A549 (cell line): ENCODE data around the gene FLT3LG.
"Not testable (repeated sequence)": the region's sequence is repeated elsewhere in the genome, so short reads cannot be mapped to it uniquely, and the experiment has no call there.

ENCODE experiments used
- CEBPB ChIP-seq, 2 experiments: fragments of >200 bp in 1 of 2; sonication (Bioruptor Twin) in 1 of 2; formaldehyde crosslinking in 1 of 2; IDR thresholded peaks; 2 replicates each; pipeline ENCODE4 v1.6.1; 2012 to 2016
- EP300 ChIP-seq, 2 experiments: fragments of >200 bp; sonication (Bioruptor Twin); formaldehyde crosslinking; IDR thresholded peaks; 2 replicates in 1 of 2; 3 replicates in 1 of 2; pipeline ENCODE4 v1.6.1; 2016 to 2017
- KDM5A ChIP-seq: fragments of 200-600 bp; sonication (generic); IDR thresholded peaks from 2 replicates; pipeline ENCODE4 v1.6.1; 2016; ENCODE audit warnings: antibody characterized with exemption, mild to moderate bottlenecking
- POLR2A ChIP-seq: IDR thresholded peaks from 2 replicates; pipeline ENCODE4 v1.6.1; 2012; ENCODE audit warnings: mild to moderate bottlenecking, low read length
- RNF2 ChIP-seq: fragments of 200-600 bp; sonication (generic); IDR thresholded peaks from 2 replicates; pipeline ENCODE4 v1.6.1; 2016; ENCODE audit warnings: low read depth, mild to moderate bottlenecking, antibody characterized with exemption, moderate library complexity, borderline replicate concordance
- TF ChIP-seq, protein P1 (sequence below): fragments of >200 bp; sonication (Bioruptor Twin); formaldehyde crosslinking; IDR thresholded peaks from 3 replicates; pipeline ENCODE4 v1.5.1; 2016
- TF ChIP-seq, protein P2 (sequence below): IDR thresholded peaks from 2 replicates; pipeline ENCODE4 v1.6.1; 2012
- TF ChIP-seq, protein P3 (sequence below): fragments of 200-600 bp; sonication (generic); IDR thresholded peaks from 2 replicates; pipeline ENCODE4 v1.6.1; 2016; ENCODE audit warnings: antibody characterized with exemption, mild to moderate bottlenecking, moderate library complexity

DNA sequence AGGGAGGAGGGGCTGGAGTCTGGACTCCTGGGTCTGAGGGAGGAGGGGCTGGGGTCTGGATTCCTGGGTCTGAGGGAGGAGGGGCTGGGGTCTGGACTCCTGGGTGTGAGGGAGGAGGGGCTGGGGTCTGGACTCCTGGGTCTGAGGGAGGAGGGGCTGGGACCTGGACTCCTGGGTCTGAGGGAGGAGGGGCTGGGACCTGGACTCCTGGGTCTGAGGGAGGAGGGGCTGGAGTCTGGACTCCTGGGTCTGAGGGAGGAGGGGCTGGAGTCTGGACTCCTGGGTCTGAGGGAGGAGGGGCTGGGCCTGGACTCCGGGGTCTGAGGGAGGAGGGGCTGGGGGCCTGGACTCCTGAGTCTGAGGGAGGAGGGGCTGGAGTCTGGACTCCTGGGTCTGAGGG lies 12.9 kb upstream of the FLT3LG start:
- TF ChIP-seq, protein P1, sequence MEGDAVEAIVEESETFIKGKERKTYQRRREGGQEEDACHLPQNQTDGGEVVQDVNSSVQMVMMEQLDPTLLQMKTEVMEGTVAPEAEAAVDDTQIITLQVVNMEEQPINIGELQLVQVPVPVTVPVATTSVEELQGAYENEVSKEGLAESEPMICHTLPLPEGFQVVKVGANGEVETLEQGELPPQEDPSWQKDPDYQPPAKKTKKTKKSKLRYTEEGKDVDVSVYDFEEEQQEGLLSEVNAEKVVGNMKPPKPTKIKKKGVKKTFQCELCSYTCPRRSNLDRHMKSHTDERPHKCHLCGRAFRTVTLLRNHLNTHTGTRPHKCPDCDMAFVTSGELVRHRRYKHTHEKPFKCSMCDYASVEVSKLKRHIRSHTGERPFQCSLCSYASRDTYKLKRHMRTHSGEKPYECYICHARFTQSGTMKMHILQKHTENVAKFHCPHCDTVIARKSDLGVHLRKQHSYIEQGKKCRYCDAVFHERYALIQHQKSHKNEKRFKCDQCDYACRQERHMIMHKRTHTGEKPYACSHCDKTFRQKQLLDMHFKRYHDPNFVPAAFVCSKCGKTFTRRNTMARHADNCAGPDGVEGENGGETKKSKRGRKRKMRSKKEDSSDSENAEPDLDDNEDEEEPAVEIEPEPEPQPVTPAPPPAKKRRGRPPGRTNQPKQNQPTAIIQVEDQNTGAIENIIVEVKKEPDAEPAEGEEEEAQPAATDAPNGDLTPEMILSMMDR = not testable (repeated sequence)
- TF ChIP-seq EP300 (IDR thresholded peaks at IDR 0.05); POLR2A; KDM5A; CEBPB (IDR thresholded peaks at IDR 0.05); RNF2: not testable (repeated sequence)
- TF ChIP-seq, protein P2, sequence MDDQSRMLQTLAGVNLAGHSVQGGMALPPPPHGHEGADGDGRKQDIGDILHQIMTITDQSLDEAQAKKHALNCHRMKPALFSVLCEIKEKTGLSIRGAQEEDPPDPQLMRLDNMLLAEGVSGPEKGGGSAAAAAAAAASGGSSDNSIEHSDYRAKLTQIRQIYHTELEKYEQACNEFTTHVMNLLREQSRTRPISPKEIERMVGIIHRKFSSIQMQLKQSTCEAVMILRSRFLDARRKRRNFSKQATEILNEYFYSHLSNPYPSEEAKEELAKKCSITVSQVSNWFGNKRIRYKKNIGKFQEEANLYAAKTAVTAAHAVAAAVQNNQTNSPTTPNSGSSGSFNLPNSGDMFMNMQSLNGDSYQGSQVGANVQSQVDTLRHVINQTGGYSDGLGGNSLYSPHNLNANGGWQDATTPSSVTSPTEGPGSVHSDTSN = not testable (repeated sequence)
- TF ChIP-seq, protein P3, sequence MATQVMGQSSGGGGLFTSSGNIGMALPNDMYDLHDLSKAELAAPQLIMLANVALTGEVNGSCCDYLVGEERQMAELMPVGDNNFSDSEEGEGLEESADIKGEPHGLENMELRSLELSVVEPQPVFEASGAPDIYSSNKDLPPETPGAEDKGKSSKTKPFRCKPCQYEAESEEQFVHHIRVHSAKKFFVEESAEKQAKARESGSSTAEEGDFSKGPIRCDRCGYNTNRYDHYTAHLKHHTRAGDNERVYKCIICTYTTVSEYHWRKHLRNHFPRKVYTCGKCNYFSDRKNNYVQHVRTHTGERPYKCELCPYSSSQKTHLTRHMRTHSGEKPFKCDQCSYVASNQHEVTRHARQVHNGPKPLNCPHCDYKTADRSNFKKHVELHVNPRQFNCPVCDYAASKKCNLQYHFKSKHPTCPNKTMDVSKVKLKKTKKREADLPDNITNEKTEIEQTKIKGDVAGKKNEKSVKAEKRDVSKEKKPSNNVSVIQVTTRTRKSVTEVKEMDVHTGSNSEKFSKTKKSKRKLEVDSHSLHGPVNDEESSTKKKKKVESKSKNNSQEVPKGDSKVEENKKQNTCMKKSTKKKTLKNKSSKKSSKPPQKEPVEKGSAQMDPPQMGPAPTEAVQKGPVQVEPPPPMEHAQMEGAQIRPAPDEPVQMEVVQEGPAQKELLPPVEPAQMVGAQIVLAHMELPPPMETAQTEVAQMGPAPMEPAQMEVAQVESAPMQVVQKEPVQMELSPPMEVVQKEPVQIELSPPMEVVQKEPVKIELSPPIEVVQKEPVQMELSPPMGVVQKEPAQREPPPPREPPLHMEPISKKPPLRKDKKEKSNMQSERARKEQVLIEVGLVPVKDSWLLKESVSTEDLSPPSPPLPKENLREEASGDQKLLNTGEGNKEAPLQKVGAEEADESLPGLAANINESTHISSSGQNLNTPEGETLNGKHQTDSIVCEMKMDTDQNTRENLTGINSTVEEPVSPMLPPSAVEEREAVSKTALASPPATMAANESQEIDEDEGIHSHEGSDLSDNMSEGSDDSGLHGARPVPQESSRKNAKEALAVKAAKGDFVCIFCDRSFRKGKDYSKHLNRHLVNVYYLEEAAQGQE = not testable (repeated sequence)
